HL-60 (cell line): ENCODE results near the gene UTY.

ENCODE experiments used
- CTCF ChIP-seq: IDR thresholded peaks from one replicate; pipeline ENCODE4 v1.5.1; 2011; ENCODE audit warnings: low read length, control low read depth, inconsistent platforms; ENCODE audit not compliant: insufficient read depth
- GABPA ChIP-seq: IDR thresholded peaks from 2 replicates; pipeline ENCODE4 v1.6.1; 2012; ENCODE audit warnings: low read depth
- POLR2AphosphoS5 ChIP-seq: IDR thresholded peaks from 2 replicates; pipeline ENCODE4 v1.6.1; 2012; ENCODE audit warnings: low read depth
- REST ChIP-seq: IDR thresholded peaks from 2 replicates; pipeline ENCODE4 v1.6.1; 2012; ENCODE audit warnings: low read depth; ENCODE audit not compliant: insufficient replicate concordance

- TF ChIP-seq REST = no peak
- TF ChIP-seq CTCF = no peak
- no peak for TF ChIP-seq POLR2AphosphoS5
- TF ChIP-seq GABPA = no peak
Measured at GRCh38 chrY:13343307-13343946, 136.4 kb downstream of the UTY start.
